C1 segment of cervical spinal cord (tissue), 14 donors: Measurements from ENCODE around the gene RGS19.
A peak's percentile ranks its signal among the peaks of the same experiment; 100 is the strongest.

Experiments used
- DNase-seq, 14 donors: peaks; one replicate each; lab custom pipeline; 2025; lab: John Stamatoyannopoulos, UW

The RGS19 gene

DNA sequence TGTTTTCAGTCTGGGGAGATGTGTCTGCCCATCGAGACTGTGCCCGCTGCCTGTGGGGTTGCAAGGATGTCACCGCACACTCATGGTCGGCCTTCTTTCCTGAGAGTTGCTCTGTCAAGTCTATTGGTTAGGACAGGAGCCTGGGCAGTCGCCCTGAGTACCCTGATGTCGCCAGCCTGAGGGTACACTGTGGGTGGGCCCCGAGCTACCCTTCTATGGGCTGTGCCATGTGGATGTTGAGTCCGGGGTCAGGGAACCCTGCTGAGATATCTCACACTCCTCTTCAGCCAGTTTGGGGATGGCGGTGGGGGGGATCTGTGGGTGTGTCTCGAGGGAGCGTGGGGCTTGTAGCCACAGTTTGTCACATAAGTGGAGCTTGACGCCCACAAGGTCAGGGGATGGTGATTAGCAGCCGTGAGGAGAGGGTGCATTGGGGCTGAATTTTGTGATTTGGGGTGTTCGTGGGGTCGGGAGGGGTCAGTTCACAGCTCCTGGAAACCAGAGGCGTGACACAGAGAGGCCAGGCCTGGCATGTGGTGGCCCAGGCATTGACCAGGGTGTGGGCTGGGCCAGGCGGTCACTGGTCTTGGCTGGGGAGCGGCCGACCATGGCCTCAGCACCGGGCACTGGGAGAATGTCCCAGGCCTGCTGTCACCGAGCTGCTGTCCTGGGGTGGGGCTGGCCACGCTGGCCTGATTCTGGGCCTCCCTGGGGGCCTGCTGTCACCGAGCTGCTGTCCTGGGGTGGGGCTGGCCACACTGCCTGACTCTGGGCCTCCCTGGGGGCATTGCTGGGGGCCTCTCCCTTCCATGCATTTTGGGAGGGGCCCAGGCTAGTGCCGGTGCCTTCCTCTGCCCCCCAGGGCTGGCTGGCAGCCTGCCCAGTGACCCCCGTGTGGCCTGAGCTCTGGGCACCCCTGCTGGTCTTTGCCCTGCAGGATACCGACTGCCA is 29.7 kb upstream of the RGS19 start:
- no peak for DNase-seq

DNA sequence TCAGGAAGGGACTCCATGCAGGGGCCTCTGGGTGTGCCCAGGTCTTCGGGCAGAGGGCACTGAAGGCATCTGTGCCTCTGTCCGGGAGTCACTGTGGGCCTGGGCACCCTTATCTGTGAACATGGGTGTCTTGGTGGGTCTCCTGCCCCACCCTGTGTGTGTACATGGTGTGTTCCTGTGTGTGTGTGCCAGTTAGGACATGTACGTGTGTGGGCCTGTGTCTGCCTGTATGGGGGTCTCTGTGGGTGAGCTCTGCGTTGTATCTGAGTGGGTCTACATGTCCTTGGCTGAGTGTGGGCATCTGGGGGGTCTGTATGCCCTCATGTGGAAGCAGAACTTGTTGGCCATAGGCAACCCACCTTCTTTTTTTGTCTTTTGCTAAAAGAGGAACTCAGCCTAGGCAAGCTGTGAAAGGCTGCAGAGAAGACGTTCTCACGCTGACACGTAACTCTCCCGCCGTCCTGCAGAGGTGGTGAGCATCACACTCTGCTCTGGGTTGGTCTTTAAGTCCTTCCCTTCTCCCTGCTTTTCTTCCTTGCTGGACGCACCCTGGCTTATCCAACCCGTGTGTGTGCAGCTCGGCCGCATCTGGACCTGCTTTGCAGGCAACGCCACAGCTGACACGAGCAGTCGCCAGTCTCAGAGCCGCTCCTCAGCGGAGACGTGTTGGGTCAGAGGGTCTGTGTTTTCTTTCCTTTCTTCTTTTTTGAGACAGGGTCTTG is 28.6 kb upstream of the RGS19 start:
- DNase-seq, result no peak

DNA sequence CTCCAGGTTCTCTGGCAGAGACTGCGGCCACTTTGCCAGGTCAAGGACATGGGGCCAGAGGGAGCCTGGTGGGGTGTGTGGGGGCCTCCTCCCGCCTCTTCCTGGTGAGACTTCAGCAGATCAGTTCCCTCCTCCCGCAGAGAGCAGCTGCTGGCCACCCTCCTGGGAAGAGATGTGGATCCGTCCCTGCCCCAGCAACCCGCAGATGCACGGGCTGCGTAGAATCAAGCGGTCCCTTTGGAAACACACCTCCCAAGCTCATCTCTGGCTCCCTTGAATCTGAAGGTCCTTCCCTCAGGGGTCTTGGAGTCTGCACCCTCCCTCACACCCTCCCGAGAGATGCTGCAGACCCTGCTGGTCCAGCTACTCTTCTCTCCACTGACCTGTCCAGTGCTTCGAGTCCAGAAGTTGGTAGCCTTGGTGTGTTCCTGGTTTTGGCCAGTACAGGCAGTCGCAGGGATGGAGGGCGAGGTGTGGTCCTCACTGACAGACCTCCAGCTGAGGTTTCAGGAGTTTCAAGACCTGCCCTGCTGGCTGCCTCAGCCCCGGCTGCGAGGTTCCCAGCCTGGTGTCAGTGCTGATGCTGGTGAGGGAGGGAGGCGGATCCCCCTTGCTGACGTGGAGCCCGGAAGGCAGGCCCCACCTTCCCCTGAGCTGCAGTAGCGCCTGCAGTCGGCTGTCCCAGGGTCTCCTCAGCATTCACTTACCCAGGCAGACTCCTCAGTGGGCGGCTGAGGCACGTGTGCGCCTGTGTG is 27.8 kb upstream of the RGS19 start, which contains the start of gene NPBWR2:
Gene NPBWR2, minus strand, starts transcription at position 585 of the 755 bp plus-strand sequence. CDS start 734 bp downstream, outside the sequence.
- no peak for DNase-seq

DNA sequence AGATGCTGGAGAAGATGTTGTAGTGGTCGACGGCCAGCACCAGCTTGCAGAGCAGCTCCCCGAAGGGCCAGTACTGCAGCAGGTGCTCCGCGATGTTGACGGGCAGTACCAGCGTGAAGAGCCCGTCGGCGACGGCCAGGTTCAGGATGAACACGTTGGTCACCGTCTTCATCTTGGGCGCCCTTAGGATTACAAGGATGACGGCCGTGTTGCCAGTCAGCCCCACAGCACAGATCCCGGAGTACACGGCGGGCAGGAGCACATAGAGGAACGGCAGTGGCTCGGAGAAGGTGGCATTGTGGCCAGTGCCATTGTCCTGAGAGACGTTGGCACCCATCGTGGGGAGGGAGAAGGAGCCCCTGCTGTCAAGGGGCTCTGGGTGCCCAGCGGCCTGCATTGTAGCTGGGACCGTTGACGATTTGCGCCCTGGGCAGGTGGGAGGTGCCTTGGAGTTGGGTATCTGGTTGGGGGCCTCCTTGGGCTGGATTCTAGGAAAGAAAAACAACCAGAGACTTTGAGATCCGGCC is 27.2 kb upstream of the RGS19 start:
- no peak for DNase-seq

DNA sequence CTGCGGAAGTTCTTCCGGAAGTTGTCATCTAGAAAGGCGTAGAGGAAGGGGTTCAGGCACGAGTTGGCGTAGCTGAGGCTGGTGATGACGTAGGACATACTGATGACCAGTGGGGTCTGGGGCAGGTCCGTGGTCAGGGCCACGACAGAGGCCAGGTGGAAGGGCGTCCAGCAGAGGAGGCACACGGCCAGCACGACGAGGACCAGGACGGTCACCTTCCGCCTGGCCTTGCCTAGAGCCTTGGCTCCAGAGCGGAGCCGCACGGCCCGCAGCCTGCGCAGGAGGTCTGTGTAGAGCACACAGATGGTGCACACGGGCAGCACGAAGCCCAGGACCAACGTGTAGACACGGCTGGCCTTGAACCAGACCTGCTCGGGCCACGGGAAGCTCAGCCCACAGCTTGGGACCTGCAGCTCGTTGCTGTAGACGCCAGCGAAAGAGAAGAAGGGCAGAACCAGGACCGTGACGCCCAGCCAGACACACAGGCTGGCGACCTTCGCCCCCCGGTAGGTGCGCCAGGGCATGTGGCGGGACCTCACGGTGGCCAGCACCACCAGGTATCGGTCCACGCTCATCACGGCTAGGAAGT is 26.6 kb upstream of the RGS19 start:
- DNase-seq, result no peak

DNA sequence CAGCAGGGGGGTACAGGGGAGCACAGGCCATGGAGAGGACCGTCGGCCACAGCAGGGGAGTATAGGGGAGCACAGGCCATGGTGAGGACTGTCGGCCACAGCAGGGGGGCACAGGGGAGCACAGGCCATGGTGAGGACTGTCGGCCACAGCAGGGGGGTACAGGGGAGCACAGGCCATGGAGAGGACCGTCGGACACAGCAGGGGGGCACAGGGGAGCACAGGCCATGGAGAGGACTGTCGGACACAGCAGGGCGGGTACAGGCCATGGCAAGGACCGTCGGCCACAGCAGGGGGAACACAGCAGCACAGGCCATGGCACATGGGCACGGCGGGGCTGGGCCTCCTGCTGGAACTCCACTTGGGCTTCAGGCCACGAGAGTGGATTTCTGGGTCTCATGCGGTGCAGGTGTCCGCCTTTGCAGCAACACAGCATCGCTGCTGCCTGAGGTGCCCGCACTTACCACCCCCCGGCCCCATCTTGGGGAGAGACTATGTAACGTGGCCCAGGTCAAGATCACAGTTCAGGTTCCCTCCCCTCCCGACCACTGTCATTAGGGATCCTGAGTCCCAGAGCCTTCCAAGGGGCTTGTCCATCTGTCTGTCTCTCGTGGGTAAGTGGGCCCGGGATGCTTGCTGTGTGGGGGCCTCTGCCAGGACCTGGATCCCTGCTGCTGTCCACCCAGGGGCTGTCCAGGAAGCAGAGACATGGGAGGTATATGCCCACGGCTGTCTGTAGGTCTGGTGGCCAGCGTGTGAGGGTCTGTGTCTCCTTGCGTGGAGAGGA is 25.5 kb upstream of the RGS19 start:
- no peak for DNase-seq

DNA sequence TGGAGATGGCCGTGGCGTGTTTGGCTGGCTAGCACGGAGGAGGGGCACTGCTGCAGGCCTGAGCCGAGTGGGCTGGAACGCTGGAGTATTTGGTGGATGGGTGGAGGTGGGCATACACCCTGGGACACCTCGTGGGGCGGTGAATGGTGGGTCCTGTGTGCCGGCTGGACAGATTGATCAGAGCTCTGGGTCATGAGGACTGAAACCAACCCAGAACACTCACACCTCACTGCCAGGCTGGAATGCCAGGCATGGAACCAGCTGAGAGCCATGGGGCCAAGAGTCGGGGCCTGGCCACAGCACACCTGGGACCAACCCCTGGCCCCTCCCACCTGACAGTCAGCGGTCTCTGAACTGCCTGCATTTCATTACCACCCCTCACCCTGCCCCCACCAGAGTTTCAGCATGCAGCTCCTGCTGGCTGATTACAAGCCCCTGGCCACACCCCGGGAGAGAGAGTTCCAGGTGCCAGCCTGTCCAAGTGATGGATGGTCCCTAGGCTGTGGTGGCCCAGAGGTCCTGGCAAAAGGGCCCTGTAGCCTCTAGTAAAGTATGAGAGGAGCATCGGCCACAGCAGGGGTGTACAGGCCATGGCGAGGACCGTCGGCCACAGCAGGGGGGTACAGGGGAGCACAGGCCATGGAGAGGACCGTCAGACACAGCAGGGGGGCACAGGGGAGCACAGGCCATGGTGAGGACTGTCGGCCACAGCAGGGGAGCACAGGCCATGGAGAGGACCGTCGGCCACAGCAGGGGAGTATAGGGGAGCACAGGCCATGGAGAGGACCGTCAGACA is 24.8 kb upstream of the RGS19 start:
- no peak for DNase-seq

- peak in 1 of 14 donors; percentile 78 for DNase-seq
Measured at GRCh38 chr20:64102647-64103354, 23.5 kb upstream of the RGS19 start.

DNA sequence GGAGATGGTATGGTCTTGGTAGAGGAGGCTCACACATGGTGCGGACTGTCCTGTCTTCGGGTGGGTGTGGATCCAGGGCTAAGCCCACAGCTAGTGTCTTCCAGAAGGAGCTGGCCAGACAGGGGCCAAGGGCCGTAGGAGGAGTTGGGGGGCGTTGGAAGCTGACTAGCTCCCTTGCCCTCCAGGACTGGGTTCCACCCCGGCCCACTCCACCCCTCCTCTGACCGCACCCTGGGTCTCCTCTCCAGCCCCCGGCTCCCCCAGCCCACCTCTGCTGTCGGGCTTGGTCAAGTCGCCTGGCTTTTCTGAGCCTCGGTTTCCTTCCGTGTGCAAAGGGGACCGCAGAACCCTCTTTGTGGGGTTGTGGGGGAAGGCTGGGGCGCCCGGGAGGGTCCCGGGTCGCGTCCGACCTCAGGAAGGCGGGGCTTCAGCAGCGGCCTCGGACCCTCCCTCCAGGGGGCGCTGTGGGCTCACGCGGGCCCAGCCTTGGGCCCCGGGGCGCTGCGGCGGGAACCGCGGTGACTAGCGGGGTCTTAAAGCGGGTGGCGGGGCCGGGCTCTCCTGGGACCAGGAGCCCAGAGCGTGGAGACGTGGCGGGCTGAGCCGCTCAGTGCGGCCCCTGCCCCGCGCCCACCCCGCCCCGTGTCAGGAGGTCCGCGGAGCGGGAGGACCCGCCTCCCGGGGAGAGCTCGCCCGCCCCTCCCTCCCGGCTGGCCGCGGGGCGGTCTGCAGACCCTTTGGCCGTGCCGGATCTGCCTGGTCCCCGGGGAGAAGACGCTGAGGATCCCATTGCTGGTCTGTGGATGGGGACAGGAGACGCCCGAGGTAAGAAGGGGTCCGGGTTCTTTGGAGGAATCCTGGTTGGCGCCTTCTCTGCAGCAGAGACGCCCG is 22.7 kb upstream of the RGS19 start:
- peak in 2 of 14 donors; percentile 11 to 24 for DNase-seq

GRCh38 chr20:64100946-64101688 is 21.8 kb upstream of the RGS19 start:
- no peak for DNase-seq

DNA sequence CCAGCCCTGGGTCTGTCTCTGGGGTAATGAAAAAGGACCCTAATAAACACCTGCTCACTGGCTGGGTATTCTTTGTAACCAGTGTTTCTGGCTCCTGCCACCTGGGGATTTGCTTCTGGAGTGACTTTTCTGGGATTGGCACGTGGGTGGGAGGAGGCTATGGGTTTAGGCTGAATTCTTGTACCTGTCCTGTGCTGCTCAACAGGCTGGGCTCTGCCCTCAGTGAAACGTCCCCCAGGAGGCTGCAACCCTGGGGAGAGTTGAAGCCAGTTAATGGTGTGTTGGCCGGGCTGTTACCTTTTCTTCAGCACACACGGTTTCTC is 21.2 kb upstream of the RGS19 start:
- DNase-seq, result no peak

DNA sequence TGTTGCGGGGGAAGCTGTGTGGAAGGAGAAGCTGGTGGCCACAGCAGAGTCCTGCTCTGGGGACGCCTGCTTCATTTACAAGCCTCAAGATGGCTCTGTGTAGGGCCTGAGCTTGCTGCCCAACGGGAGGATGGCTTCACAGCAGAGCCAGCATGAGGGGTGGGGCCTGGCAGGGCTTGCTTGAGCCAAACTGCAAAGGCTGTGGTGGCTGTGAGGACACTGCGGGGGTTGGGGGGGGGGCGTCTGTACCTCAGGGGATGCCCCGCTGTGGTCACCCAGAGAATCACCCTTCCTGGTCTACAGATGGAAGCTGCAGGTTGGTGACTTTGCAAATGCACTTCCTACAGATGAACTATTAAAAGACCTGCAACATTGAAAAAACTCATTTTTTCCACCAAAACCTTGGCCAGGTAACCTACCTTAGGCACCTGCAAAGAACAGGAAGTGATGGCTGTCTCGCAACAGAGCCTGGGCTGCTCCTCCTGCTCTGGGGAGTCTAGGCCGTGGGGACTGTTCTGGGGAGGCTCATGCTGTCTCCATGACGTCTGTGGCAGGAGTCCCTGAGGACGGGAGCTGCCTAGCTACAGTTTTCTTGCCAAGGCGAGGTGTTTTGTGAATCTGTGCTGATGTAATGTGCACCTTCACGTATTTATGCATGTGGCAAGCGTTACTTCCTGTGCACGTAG is 20.7 kb upstream of the RGS19 start:
- no peak for DNase-seq

- no peak for DNase-seq
Measured at GRCh38 chr20:64099086-64099786, 19.9 kb upstream of the RGS19 start.

GRCh38 chr20:64098471-64099013 is 19.2 kb upstream of the RGS19 start:
- no peak for DNase-seq

- no peak for DNase-seq
Measured at GRCh38 chr20:64096535-64096934, 17.2 kb upstream of the RGS19 start.

DNA sequence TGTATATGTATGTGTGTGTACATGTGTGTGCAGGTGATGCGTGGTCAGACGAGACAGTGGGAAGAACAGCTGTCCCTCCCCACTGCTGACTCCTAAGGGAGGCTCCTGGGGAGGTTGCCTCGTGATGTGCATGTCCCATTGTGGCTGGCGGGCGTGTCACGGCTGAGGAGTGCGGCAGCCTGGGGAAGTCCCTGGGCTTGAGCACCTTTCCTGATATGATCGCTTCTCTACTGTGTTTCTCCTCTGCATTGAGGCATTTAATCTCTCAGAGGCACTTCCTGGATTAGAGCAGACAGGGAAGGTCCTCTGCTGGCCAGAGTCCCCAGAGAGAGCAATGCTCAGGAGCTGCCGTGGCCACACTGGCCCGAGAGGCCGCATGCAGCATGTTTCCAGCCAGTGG is 16.6 kb upstream of the RGS19 start:
- no peak for DNase-seq
